Measurements from ENCODE around the gene MRM1.

Gene MRM1

DNA sequence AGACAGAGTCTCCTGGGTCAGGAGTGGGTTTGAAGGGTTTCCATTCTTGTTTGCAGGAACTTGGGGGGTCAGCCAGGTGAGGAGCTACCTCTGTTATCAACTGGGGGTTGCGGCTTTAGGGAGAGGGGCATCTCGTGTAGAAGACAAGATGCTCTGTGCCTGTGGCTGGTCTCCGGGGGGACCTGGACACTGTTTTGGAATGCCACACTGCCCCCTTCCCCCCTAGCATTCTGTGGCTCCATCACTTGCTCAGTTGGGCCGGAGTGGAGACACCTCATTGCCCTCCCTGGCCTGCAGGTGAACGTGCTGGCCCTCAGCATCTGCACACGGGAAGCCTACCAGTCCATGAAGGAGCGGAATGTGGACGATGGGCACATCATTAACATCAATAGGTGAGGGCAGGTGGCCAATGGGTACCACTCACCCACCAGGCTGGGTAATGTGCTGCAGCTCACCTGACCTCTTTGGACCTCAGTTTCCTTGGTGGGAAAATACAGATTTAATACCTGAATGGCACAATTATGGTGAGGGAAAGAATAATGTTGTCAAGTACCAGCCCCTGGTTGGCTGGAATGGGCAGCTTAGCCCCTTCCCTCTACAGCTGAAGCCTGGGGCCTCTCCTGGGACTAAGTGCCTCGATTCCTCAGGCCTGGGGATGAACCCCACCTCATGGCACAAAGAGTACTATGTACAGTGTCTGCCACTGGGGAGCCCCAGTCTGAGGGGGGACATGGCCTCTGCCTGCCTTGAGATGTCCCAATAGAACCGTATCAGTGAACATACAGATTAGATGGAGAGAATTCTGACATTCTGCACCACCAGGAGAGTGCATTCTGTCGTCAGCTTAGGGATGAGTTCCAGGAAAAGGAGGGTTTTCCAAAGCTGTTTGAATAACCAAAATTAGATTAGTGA, 3.3 kb upstream of the MRM1 start:
- Histone ChIP-seq H3K4me2 (ENCODE audit: low read length) (no peak overlapping the region), H3K79me2 (ENCODE audit: low read length) (peaks cover 17% of the 10 kb centered on the region), H3K9ac (ENCODE audit: low read length) (no peak overlapping the region), H2AFZ (ENCODE audit: low read depth, low read length) (no peak overlapping the region), H3K27me3 (ENCODE audit: low read depth, low read length) (no peaks in the 10 kb centered on the region), H3K4me1 (ENCODE audit: low read length) (peaks cover 7% of the 10 kb centered on the region), H4K20me1 (ENCODE audit: insufficient read depth, low read length) (no peaks in the 10 kb centered on the region), H3K4me3 (ENCODE audit: low read length) (no peak overlapping the region), H3K27ac (ENCODE audit: low read length) (no peak overlapping the region), H3K9me3 (ENCODE audit: insufficient read depth, low read length) (no peaks in the 10 kb centered on the region), H3K36me3 (replicated peaks; ENCODE audit: low read depth, low read length) (no peaks in the 10 kb centered on the region)
- TF ChIP-seq, protein P1, sequence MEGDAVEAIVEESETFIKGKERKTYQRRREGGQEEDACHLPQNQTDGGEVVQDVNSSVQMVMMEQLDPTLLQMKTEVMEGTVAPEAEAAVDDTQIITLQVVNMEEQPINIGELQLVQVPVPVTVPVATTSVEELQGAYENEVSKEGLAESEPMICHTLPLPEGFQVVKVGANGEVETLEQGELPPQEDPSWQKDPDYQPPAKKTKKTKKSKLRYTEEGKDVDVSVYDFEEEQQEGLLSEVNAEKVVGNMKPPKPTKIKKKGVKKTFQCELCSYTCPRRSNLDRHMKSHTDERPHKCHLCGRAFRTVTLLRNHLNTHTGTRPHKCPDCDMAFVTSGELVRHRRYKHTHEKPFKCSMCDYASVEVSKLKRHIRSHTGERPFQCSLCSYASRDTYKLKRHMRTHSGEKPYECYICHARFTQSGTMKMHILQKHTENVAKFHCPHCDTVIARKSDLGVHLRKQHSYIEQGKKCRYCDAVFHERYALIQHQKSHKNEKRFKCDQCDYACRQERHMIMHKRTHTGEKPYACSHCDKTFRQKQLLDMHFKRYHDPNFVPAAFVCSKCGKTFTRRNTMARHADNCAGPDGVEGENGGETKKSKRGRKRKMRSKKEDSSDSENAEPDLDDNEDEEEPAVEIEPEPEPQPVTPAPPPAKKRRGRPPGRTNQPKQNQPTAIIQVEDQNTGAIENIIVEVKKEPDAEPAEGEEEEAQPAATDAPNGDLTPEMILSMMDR (IDR thresholded peaks at IDR 0.05; ENCODE audit: low read depth, low read length): no peak
- TF ChIP-seq EZH2phosphoT487 (IDR thresholded peaks at IDR 0.05; ENCODE audit: low read depth): no peak

- H2AFZ ChIP-seq (ENCODE audit: low read depth, low read length): no peak overlapping the region
- H3K36me3 ChIP-seq (replicated peaks; ENCODE audit: low read depth, low read length): peaks cover 3% of the 10 kb centered on the region
- H3K79me2 ChIP-seq (ENCODE audit: low read length): peaks cover 26% of the 10 kb centered on the region
- no peak overlapping the region for H3K9ac ChIP-seq (ENCODE audit: low read length)
- peaks cover 7% of the 10 kb centered on the region for H3K4me1 ChIP-seq (ENCODE audit: low read length)
- H4K20me1 ChIP-seq (ENCODE audit: insufficient read depth, low read length): no peaks in the 10 kb centered on the region
- no peak for TF ChIP-seq EZH2phosphoT487 (IDR thresholded peaks at IDR 0.05; ENCODE audit: low read depth)
- TF ChIP-seq, protein P1 (IDR thresholded peaks at IDR 0.05; ENCODE audit: low read depth, low read length): no peak
- no peak overlapping the region for H3K27ac ChIP-seq (ENCODE audit: low read length)
- no peak overlapping the region for H3K4me3 ChIP-seq (ENCODE audit: low read length)
- no peak overlapping the region for H3K4me2 ChIP-seq (ENCODE audit: low read length)
- no peaks in the 10 kb centered on the region for H3K27me3 ChIP-seq (ENCODE audit: low read depth, low read length)
- no peaks in the 10 kb centered on the region for H3K9me3 ChIP-seq (ENCODE audit: insufficient read depth, low read length)
These were observed 2.4 kb upstream of the MRM1 start for GRCh38 chr17:36598951-36599401.

GRCh38 chr17:36599546-36600250, 1.7 kb upstream of the MRM1 start:
- H3K27ac ChIP-seq (ENCODE audit: low read length): no peak overlapping the region
- H3K9me3 ChIP-seq (ENCODE audit: insufficient read depth, low read length): no peaks in the 10 kb centered on the region
- no peak overlapping the region for H3K4me3 ChIP-seq (ENCODE audit: low read length)
- H3K36me3 ChIP-seq (replicated peaks; ENCODE audit: low read depth, low read length): peaks cover 5% of the 10 kb centered on the region
- H3K79me2 ChIP-seq (ENCODE audit: low read length): peaks cover 33% of the 10 kb centered on the region
- H2AFZ ChIP-seq (ENCODE audit: low read depth, low read length): no peak overlapping the region
- no peak overlapping the region for H3K9ac ChIP-seq (ENCODE audit: low read length)
- TF ChIP-seq, protein P1 (IDR thresholded peaks at IDR 0.05; ENCODE audit: low read depth, low read length): no peak
- no peak for TF ChIP-seq EZH2phosphoT487 (IDR thresholded peaks at IDR 0.05; ENCODE audit: low read depth)
- no peaks in the 10 kb centered on the region for H3K27me3 ChIP-seq (ENCODE audit: low read depth, low read length)
- peaks cover 7% of the 10 kb centered on the region for H3K4me1 ChIP-seq (ENCODE audit: low read length)
- H3K4me2 ChIP-seq (ENCODE audit: low read length): no peak overlapping the region
- no peaks in the 10 kb centered on the region for H4K20me1 ChIP-seq (ENCODE audit: insufficient read depth, low read length)

DNA sequence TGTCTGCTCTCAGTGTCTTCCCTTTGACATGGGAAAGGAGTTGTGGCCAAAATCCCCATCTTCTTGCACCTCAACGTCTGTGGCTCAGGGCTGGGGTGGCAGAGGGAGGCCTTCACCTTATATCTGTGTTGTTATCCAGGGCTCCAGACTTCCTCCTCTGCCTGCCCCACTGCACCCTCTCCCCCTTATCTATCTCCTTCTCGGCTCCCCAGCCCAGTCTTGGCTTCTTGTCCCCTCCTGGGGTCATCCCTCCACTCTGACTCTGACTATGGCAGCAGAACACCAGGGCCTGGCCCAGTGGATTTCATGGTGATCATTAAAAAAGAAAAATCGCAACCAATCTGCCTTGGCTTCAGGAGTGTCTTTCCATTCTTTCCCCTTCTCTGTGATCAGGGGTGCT, 918 bp upstream of the MRM1 start:
- Histone ChIP-seq H2AFZ (ENCODE audit: low read depth, low read length) (0 out of 2 replicates have a peak overlapping the region, but pooled peaks have one; percentile 85), H3K27ac (ENCODE audit: low read length) (no peak overlapping the region; the same call in 1 of the 2 replicates), H3K9me3 (ENCODE audit: insufficient read depth, low read length) (no peaks in the 10 kb centered on the region), H3K4me1 (ENCODE audit: low read length) (peaks cover 7% of the 10 kb centered on the region), H3K36me3 (replicated peaks; ENCODE audit: low read depth, low read length) (peaks cover 5% of the 10 kb centered on the region), H3K79me2 (ENCODE audit: low read length) (peaks cover 41% of the 10 kb centered on the region), H4K20me1 (ENCODE audit: insufficient read depth, low read length) (0 out of 2 replicates have a peak, but pooled peaks cover under 1% of the 10 kb centered on the region), H3K9ac (ENCODE audit: low read length) (peak overlapping the region; percentile 84), H3K27me3 (ENCODE audit: low read depth, low read length) (no peaks in the 10 kb centered on the region), H3K4me2 (ENCODE audit: low read length) (peak overlapping the region; percentile 95), H3K4me3 (ENCODE audit: low read length) (peak overlapping the region; percentile 94)
- no peak for TF ChIP-seq EZH2phosphoT487 (IDR thresholded peaks at IDR 0.05; ENCODE audit: low read depth)
- TF ChIP-seq, protein P1 (IDR thresholded peaks at IDR 0.05; ENCODE audit: low read depth, low read length): no peak

Measured in OCI-LY3 (cell line).